Activated T-cell treated with anti-CD3 and anti-CD28 coated beads, Interleukin-2, amount 50 U/mL, for 72 hours (primary cell): ENCODE data around the gene DAGLA. TPM values are rescaled to one million over a fixed set of nuclear protein-coding genes. Genes with fewer than 3 reads are reported as not detected.

Experiments used
- ATAC-seq, 2 donors: fragments of 150-1000 bp; cut with Tn5 transposase; replicated peaks in 1 of 2; 2 replicates each; pipeline ENCODE4 v1.10.0; 2021; ENCODE audit warnings: moderate library complexity in 2 of 2, mild to moderate bottlenecking in 1 of 2
- DNase-seq, 2 donors: peaks; one replicate each; pipeline ENCODE4 v3.0.0; 2021 to 2022; ENCODE audit warnings: mixed read lengths in 1 of 2
- H3K27ac Mint-ChIP-seq: one replicate; pipeline ENCODE4 v1.8.0; 2022; ENCODE audit warnings: mild to moderate bottlenecking, moderate library complexity, mixed read lengths
- H3K27me3 Mint-ChIP-seq: one replicate; pipeline ENCODE4 v1.8.0; 2022; ENCODE audit warnings: low read depth, mixed read lengths
- H3K36me3 Mint-ChIP-seq, 2 donors: one replicate each; pipeline ENCODE4 v1.8.0; 2022; ENCODE audit warnings: mixed read lengths in 2 of 2, mild to moderate bottlenecking in 1 of 2; ENCODE audit not compliant: insufficient read depth in 2 of 2
- H3K4me1 Mint-ChIP-seq: one replicate; pipeline ENCODE4 v1.8.0; 2022; ENCODE audit warnings: low read depth, mixed read lengths
- H3K4me3 Mint-ChIP-seq, 2 donors: one replicate each; pipeline ENCODE4 v1.8.0; 2022; ENCODE audit warnings: mild to moderate bottlenecking in 2 of 2, mixed read lengths in 2 of 2, moderate library complexity in 2 of 2
- H3K9me3 Mint-ChIP-seq, 2 donors: one replicate each; pipeline ENCODE4 v1.8.0; 2022; ENCODE audit warnings: mixed read lengths in 2 of 2
- total RNA-seq, 2 donors: library from RNA; stranded (reverse); gene quantifications; one replicate each; pipeline ENCODE4 v1.2.3, GENCODE V29; 2022

DAGLA gene
- total RNA-seq, 2 donors from 2014 or later: 0.05 to 0.09 TPM

DNA sequence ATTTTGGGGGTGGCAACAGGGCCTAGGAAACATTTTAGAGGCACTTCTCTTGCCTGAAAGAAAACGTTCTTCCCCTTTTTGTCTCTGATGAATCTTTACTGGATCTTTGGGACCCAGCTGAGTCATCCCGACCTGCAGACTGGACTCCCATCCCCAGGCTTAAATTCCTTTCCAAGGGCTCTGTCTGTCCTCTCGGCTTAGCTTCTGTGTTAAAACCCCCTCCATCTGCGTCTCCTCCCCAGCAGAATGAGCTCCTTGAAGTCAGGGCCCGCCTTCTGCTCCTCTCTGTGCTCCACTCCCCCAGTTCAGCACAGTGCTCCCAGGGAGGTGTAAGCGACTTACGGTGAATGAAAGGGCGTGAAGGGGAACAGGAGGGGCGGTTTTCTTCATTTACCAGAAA lies 895 bp upstream of the DAGLA start:
- no peak for DNase-seq
- peaks cover 5% of the 10 kb centered on the region for H3K4me1 Mint-ChIP-seq
- ATAC-seq: no peak
- no peaks in the 10 kb centered on the region for H3K36me3 Mint-ChIP-seq
- no peak overlapping the region for H3K27ac Mint-ChIP-seq
- H3K27me3 Mint-ChIP-seq: peaks cover 34% of the 10 kb centered on the region
- no peak overlapping the region for H3K4me3 Mint-ChIP-seq
- H3K9me3 Mint-ChIP-seq: no peaks in the 10 kb centered on the region

DNA sequence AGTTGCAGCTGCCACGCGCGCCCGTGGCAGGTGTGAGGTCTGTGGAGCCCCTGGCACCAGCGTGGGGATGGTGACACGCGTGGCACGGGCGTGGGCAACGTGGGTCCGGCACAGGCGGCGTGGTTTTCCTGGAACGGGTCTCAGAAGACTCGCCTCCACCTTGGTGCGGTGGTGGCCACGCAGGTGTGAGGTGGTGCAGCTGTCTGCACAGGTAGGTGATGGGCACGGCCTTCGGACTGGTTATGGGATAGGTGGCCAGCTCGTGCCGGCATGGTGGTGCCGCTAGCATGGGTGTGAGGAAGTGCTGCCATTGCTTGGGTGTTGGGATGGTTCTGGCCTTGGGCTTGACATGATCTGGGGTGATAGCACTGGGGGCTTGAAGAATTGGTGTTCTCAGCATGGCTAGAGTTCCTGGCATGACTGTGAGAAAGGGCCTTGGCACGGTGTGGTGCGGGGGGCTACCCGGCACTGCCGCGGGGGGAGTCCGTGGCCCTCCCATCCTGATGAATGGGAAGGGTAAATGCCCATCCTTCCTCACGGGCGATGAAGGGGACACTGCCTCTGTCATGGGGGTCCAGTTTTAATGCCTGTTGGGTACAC lies 531 bp downstream of the DAGLA start:
- Mint-ChIP-seq H3K27ac (no peak overlapping the region), H3K36me3 (no peaks in the 10 kb centered on the region), H3K4me1 (peaks cover 5% of the 10 kb centered on the region), H3K27me3 (peaks cover 20% of the 10 kb centered on the region), H3K4me3 (peak overlapping the region; percentile 47 to 63), H3K9me3 (no peaks in the 10 kb centered on the region)
- ATAC-seq (no peak), DNase-seq (no peak)

DNA sequence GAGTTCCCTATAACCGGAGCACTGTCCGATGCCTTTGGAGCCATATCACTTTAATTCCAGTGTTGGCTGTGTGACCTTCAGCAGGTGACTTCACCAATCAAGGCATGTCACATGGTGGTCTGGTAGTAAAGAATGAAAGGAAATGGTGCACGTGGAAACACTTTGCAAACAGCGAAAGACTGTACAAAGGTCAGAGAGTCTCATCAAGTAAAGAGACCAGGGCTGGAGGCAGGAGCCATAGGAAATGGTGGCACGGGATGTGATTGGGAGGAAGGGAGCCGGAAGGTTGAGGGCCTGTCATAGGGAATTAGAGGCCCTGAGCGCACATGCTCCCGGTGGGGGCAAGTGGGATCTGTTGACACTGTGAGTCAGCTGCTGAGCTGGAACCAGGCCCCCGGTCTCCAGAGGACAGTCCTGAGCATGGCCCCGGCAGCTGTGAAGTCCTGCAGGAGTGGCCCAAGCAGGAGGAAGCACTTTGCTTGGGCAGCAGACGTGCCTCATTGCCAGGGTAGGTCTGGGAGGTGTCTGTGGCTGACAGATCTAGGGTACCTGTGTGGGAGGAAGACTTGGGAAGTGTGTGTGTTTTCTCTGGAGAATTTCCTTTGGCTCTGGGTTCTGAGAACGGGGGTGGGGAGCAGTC lies 2.0 kb downstream of the DAGLA start:
- H3K27ac Mint-ChIP-seq: no peak overlapping the region
- H3K4me3 Mint-ChIP-seq: no peak overlapping the region

DNA sequence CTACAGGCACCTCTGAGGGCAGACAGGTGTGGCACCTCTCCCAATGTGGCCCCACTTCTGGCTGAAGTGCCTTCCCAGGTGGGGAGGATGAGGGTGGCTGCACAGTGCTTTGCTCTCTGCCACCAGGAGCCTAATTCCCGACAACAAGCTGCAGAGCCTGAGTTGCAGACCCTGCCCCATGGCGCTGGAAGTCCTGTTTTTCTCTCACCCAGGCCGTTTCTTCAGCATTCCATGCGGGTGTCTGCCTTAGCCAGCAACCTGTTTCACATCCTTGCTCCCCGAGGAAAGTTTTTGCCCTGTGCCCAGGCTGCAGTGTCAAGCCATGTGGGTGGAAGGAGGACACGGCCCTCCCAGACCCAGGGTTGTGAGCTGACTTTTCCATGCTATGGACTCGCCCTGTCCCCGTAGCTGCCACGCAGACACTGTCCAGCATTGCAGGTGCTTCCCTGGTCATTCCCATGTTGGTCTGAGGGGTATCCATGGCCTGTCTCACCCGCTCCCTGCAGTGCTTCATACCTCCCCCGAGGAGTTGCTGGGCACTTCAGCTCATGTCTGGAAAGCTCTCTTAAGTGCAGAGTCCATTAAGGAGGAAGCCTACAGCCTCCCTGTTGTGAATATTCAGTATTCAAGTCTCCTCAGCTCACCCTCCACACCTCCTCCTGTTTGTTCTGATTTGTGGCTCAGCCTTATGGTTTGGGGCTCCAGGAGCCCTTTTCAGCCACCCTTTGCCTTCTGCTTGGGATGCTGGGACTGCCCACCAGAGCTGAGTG lies 2.9 kb downstream of the DAGLA start:
- H3K27me3 Mint-ChIP-seq: peaks cover 11% of the 10 kb centered on the region
- H3K36me3 Mint-ChIP-seq: no peaks in the 10 kb centered on the region
- ATAC-seq (no peak), DNase-seq (no peak)
- peaks cover 5% of the 10 kb centered on the region for H3K4me1 Mint-ChIP-seq
- no peak overlapping the region for H3K27ac Mint-ChIP-seq
- H3K9me3 Mint-ChIP-seq: no peaks in the 10 kb centered on the region
- H3K4me3 Mint-ChIP-seq: no peak overlapping the region

More for the DNA sequence above, 2.0 kb downstream of the DAGLA start:
- Mint-ChIP-seq H3K9me3 (no peaks in the 10 kb centered on the region), H3K36me3 (no peaks in the 10 kb centered on the region), H3K27me3 (peaks cover 16% of the 10 kb centered on the region), H3K4me1 (peaks cover 5% of the 10 kb centered on the region)
- DNase-seq (no peak), ATAC-seq (no peak)

DNA sequence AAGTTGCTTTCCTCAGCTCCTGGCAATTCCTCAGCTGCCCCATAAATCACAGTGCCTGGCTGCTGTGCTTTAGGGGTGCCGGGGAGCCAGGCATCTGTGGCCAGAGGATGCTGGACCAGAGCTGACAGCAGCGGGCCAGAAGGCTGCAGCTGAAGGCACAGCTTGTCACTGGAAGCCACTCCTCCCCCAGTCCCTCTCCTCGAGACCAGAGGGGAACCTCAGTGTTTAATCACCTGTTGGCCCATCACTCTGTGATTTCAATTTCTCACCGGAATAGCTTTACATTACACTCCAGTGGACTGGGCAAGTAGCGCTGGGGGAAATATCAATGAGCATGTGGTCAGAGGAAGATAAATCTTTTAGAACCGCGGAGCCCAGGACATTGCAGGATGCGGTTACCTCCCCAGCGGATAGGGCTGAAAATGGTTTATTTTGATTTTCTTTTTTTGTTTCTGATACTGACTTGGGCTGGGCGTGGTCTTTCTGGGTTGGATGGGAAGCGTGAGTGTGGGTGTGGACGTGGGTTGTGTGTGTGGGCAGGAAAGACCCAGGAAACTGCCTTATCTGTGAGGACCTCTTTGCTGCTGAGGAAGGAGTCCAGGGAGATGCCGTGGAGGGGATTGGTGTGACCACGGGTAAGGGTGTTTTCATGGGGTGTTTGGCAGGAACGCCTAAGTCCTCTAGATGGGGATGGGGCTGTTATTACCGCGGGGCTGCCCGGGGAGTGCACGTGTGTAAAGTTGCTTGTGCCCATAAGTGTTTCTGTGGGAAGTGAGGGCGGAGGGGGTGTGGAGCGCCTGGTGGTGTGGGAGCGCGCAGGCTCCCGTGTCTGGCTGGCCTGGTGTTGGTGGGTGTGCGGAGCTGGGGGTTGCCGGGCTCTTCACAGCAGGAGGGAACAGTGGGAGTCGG lies 4.0 kb downstream of the DAGLA start:
- DNase-seq: peak in 1 of 2 donors; percentile 17

DNA sequence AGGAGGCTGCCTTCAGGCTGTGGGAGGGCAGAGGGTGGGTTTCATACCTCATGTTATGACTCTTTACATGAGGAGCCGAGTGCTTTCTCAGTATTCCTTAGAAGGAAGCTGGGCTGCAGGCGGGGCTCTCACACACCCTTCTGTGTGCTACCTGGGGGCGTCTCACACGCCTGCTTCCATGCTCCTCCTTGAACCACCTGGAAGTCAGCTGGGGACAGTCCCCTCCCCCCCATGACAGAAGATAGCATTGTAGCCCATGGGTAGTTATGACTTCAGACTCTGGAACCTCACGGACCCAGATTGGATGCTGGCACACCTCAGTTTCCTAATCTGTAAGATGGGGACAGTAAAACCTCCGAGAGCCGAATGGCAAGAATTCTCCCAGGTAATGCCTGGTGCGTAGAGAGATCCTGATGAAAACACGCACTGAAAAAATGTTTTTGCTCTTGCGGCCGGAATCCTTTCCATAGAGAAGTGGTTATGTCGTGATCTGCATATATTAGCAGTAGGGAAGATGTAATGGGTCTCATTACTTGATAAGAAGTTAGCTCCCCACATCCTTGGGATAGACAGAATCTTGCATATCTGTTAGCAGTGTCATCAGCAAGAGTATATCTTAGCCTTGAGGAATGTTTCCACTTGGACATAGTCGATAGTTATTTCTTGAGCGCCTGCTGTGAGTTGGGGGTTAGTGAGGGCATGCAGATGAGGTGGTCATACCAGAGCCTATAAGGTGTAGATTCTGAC lies 4.9 kb downstream of the DAGLA start:
- peak overlapping the region in 1 of 2 donors; percentile 2 for H3K4me3 Mint-ChIP-seq
- no peak for DNase-seq
- H3K27me3 Mint-ChIP-seq: no peaks in the 10 kb centered on the region
- peaks cover 5% of the 10 kb centered on the region for H3K4me1 Mint-ChIP-seq
- no peak for ATAC-seq
- H3K27ac Mint-ChIP-seq: no peak overlapping the region
- no peaks in the 10 kb centered on the region for H3K36me3 Mint-ChIP-seq
- no peaks in the 10 kb centered on the region for H3K9me3 Mint-ChIP-seq

More for the DNA sequence above, 4.0 kb downstream of the DAGLA start:
- Mint-ChIP-seq H3K4me3 (no peak overlapping the region), H3K9me3 (no peaks in the 10 kb centered on the region), H3K27ac (no peak overlapping the region), H3K27me3 (peaks cover 1% of the 10 kb centered on the region), H3K4me1 (peaks cover 5% of the 10 kb centered on the region), H3K36me3 (no peaks in the 10 kb centered on the region)
- peak; percentile 17 to 18 for ATAC-seq

DNA sequence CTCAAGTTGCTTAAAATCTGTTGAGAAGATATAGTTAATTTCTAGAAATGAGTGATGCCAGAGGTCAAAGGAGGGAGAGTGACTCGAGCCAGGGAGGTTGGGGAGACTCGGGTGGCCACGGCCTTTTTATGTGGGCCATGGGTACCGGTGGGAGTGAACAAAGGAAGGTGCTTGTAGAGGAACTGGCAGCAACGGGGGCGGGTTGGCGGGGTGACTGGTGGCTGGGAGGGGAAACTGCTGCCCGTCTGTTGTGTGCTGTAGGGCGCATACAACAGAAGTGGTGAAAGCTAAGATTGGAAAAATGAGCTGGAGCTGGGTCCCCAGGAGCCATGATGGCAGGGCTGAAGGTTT lies 5.4 kb downstream of the DAGLA start:
- no peaks in the 10 kb centered on the region for H3K36me3 Mint-ChIP-seq
- H3K4me3 Mint-ChIP-seq: peak overlapping the region in 1 of 2 donors; percentile 27
- H3K27ac Mint-ChIP-seq: no peak overlapping the region
- DNase-seq: peak in 1 of 2 donors; percentile 45
- ATAC-seq: peak; percentile 44 to 61
- no peaks in the 10 kb centered on the region for H3K27me3 Mint-ChIP-seq
- no peaks in the 10 kb centered on the region for H3K9me3 Mint-ChIP-seq
- peaks cover 5% of the 10 kb centered on the region for H3K4me1 Mint-ChIP-seq

DNA sequence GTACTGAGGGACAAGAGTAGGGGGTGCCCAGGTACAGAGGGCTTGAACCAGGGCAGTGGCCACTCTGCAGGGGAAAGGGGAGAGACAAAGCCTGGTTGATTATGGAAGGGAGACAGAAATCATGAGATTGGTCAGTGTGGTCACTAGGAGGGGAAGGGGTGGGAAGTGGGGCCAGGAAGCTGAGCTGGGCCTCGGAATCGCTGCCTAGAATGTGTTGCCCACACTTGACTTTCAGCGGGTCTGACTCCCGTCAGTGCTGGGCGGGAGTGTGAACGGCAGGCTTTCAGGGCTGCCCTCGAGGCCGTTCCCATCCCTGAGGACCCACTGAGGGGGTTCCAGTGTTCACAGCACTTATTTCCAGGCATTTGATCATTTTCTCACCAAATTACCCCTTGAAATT lies 5.9 kb downstream of the DAGLA start:
- DNase-seq (no peak), ATAC-seq (no peak)
- H3K36me3 Mint-ChIP-seq: no peaks in the 10 kb centered on the region
- H3K27me3 Mint-ChIP-seq: no peaks in the 10 kb centered on the region
- H3K9me3 Mint-ChIP-seq: no peaks in the 10 kb centered on the region
- H3K27ac Mint-ChIP-seq: no peak overlapping the region
- peak overlapping the region in 1 of 2 donors; percentile 18 for H3K4me3 Mint-ChIP-seq
- peaks cover under 1% of the 10 kb centered on the region for H3K4me1 Mint-ChIP-seq

DNA sequence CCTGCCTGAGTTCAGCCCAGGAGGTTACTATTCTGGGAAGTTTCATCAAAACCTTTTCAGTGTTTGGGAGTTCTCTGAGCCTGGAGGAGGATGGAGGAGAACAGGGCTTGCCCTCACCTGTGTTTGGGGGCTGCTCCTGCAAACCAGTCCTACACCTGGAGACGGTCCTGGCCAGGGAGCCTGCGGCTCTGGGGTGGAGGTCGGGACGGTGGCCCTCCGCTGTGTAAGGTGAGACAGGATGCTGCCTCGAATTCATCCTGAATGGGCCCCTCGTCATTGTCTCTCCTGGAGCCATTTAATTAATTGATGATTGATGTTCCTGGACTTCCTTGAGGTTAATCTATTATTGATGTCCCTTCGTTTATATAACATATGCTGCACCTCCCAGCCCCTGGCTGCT lies 6.3 kb downstream of the DAGLA start:
- H3K4me3 Mint-ChIP-seq: no peak overlapping the region
- no peaks in the 10 kb centered on the region for H3K9me3 Mint-ChIP-seq
- DNase-seq: no peak
- H3K36me3 Mint-ChIP-seq: no peaks in the 10 kb centered on the region
- no peak for ATAC-seq
- no peaks in the 10 kb centered on the region for H3K4me1 Mint-ChIP-seq
- no peaks in the 10 kb centered on the region for H3K27me3 Mint-ChIP-seq
- H3K27ac Mint-ChIP-seq: no peak overlapping the region

DNA sequence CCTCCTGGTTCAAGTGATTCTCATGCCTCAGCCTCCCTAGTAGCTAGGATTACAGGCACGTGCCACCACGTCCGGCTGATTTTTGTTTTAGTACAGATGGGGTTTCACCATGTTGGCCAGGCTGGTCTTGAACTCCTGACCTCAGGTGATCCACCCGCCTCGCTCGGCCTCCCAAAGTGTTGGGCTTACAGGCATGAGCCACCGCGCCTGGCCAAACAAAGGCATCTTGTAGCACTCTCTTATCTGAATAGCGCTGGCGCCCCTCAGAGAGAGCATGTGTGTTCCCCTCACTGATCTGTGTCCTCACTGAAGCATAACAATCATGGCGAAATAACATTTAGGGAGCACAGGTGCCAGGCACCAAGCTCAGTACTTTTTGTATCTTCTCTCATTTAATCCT lies 7.2 kb downstream of the DAGLA start:
- Mint-ChIP-seq H3K27ac (no peak overlapping the region), H3K27me3 (no peaks in the 10 kb centered on the region), H3K36me3 (no peaks in the 10 kb centered on the region), H3K4me3 (no peak overlapping the region), H3K4me1 (no peaks in the 10 kb centered on the region), H3K9me3 (no peaks in the 10 kb centered on the region)
- ATAC-seq (no peak), DNase-seq (no peak)

DNA sequence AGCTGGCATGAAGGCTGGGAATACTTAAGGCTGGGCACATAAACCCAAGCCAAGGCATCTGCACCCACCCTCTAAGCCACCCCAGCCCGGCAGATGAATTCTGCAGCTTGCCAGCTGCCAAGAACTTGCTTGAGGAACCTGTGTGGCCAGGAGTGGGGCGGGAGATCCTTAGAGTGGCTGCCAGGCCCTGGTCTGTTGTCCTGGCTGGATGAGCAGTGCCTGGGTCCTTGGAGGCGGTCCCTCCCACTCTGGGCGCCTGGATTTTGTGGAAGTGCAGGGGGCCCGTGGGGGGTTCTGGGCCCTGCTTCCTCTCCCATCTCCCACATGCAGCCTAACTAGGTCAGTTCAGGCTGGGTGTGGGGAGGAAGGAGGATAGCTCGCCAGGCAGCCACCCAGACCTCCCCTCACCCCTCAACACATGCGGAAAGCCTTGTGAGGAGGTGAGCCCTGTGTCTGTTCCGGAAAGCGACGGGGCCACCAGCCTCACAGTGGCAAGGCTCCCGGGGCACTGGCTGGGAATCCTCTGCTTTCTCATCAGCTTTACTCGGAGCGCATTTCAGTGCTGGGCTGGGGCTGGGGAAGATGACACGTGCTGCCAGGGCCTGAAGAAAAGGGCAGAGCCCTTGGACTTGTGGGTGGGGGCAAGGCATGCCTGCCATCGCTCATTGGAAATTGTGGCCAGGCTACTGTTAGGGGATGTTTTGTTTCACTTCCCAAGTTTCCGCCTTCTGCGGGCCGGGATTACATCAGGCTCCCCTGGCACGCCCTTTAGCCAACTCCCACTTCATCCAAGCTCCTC lies 8.4 kb downstream of the DAGLA start:
- H3K4me1 Mint-ChIP-seq: no peaks in the 10 kb centered on the region
- H3K4me3 Mint-ChIP-seq: no peak overlapping the region
- no peaks in the 10 kb centered on the region for H3K36me3 Mint-ChIP-seq
- no peak overlapping the region for H3K27ac Mint-ChIP-seq
- no peak for DNase-seq
- ATAC-seq: no peak
- no peaks in the 10 kb centered on the region for H3K9me3 Mint-ChIP-seq
- no peaks in the 10 kb centered on the region for H3K27me3 Mint-ChIP-seq

DNA sequence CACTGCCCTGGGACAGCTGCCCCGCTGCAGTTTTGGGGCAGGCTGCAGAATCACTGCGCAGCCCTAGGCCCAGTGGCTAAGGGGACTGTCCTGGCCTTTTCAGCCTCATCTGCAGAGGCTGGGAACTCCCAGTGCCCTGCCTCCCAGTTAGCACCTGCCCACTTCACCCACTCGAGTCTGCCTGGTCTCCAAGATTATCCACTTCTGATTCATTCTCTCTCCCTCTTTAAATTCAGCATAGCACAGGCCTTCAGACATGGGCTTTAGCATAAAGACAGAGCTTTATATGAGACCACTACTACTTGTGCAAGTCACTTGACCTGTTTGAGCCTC lies 8.9 kb downstream of the DAGLA start:
- no peak overlapping the region for H3K27ac Mint-ChIP-seq
- H3K4me3 Mint-ChIP-seq: no peak overlapping the region
- H3K4me1 Mint-ChIP-seq: no peaks in the 10 kb centered on the region
- DNase-seq (no peak), ATAC-seq (no peak)
- H3K36me3 Mint-ChIP-seq: no peaks in the 10 kb centered on the region
- no peaks in the 10 kb centered on the region for H3K9me3 Mint-ChIP-seq
- H3K27me3 Mint-ChIP-seq: no peaks in the 10 kb centered on the region
